Ovary (tissue), 9 donors: ENCODE results near the gene CHCHD6. TPM values are rescaled to one million over a fixed set of nuclear protein-coding genes. Genes with fewer than 3 reads are reported as not detected.
A peak's percentile ranks its signal among the peaks of the same experiment; 100 is the strongest.

Source experiments
- DNase-seq, 5 donors: peaks; one replicate each; pipeline ENCODE4 v3.0.0-alpha.2; 2019 to 2020
- H3K27ac ChIP-seq, 2 donors: fragments of 200-600 bp; one replicate each; pipeline versions ENCODE4 v1.5.1 to v1.8.0; 2019 to 2022
- H3K27me3 ChIP-seq: fragments of 200-600 bp; one replicate; pipeline ENCODE4 v1.8.0; 2022
- H3K36me3 ChIP-seq: fragments of 200-600 bp; sonication (generic); one replicate; pipeline ENCODE4 v1.5.1; 2019
- H3K4me1 ChIP-seq: one replicate; pipeline ENCODE4 v1.8.1; 2013; ENCODE audit warnings: mild to moderate bottlenecking, moderate library complexity; ENCODE audit not compliant: insufficient read depth
- H3K4me3 ChIP-seq: fragments of 200-600 bp; sonication (generic); one replicate; pipeline ENCODE4 v1.5.1; 2017
- H3K9me3 ChIP-seq, 2 donors: fragments of 200-600 bp in 1 of 2; sonication (generic) in 1 of 2; one replicate each; pipeline versions ENCODE4 v1.5.1 to v1.8.1; 2013 to 2019; ENCODE audit warnings: mild to moderate bottlenecking in 1 of 2, moderate library complexity in 1 of 2
- EP300 ChIP-seq: sonication (generic); formaldehyde crosslinking; IDR thresholded peaks from one replicate; pipeline ENCODE4 v1.6.1; 2017; ENCODE audit warnings: antibody characterized with exemption
- POLR2A ChIP-seq: fragments of 450-650 bp; IDR thresholded peaks from one replicate; pipeline ENCODE4 v1.6.1; 2017; ENCODE audit warnings: antibody characterized with exemption, mild to moderate bottlenecking, moderate library complexity
- WGBS, 3 donors: extraction: QIAGEN DNeasy Blood & Tissue Kit in 1 of 3; methylation state at CpG; one replicate each; pipeline versions ENCODE4 v1.1.5 to v1.1.7; 2013 to 2017; 5-methylcytosine and 5-hydroxymethylcytosine counted together
- intact Hi-C, 4 donors: fragments of 100-400 bp; cut with DNase I; formaldehyde crosslinking; loops; one replicate each; pipeline versions ENCODE4 v1.11.0 to v1.15.1; 2022 to 2023
- polyA plus RNA-seq, 2 donors: library from polyadenylated mRNA; stranded (reverse); fragments of 200-250 nt in 1 of 2; fragments of 350-450 nt in 1 of 2; fragmentation: Illumina TruSeq in 1 of 2; extraction: RNeasy Lipid Tissue Mini Kit (QIAGEN cat#74804) in 1 of 2; gene quantifications; one replicate each; pipeline ENCODE4 v1.2.3, GENCODE V29; 2013 to 2014
- total RNA-seq, 7 donors: library from RNA; depleted of rRNA in 2 of 7; stranded (reverse); fragments of >200 nt in 2 of 7; fragmentation: NEBNext Ultra II Directional in 3 of 7; extraction: Animal tissue kit (Norgen Biotek cat#: 25700) in 3 of 7; gene quantifications; one replicate each; pipeline versions ENCODE4 v1.1.0 to v1.2.4, GENCODE V29; 2016 to 2023
- TF ChIP-seq, protein P1 (sequence below), 3 donors: fragments of 450-650 bp in 2 of 3; fragments of 200-600 bp in 1 of 3; IDR thresholded peaks; one replicate each; pipeline versions ENCODE4 v1.5.1 to v1.8.0; 2016 to 2022; ENCODE audit warnings: antibody characterized with exemption in 3 of 3, mild to moderate bottlenecking in 1 of 3
- donor health status: DM: no; HTN: no; CAD: no; lungs with moderate emphysema.
- donor health status: DM: no; HTN: no; CAD: no.
- donor health status: Bipolar disorder and iron deficiency.
- donor health status: DM: yes; HTN: yes; CAD: no.
- donor health status: DM: no; HTN: no; CAD: no.
- donor health status: DM: yes; HTN: yes; CAD: no.

Gene CHCHD6
- total and polyA plus RNA-seq, 9 donors = 8.5 to 24.6 (median 19.5) TPM

DNA sequence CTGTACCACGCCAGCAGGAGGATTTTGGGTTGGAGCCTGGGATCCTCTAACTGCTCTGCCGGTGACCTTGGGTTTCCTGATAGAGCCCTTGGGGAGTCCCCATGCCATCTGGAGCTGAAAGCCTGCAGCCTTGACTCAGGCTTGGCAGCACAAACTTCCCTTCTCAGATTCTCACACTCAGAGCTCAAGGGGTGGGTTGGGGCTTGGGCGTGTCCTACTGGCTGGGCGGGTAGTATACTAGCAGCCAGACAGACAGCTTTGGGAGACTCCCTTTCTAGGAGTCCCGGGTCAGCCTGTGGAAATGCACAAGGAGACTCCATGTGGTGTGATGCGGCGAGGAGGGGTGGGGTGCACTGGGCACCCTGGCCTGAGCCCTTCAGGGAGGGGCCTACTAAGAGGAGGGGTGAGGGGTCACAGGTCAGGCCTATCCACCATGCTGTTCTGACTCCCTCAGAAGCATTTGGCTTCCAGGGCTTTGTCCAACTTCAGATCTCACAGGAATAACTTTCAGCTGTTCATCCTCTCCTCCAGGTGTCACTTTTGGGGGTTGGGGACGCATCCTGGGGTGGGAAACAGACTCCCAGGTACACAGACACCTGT lies 257.3 kb downstream of the CHCHD6 start:
- peaks cover 25% of the 10 kb centered on the region for H3K4me1 ChIP-seq
- H3K27ac ChIP-seq = peak overlapping the region in 1 of 2 donors; percentile 54
- intact Hi-C loops = no loop called here
- H3K27me3 ChIP-seq = no peaks in the 10 kb centered on the region
- TF ChIP-seq EP300 (no peak), POLR2A (no peak)
- TF ChIP-seq, protein P1, sequence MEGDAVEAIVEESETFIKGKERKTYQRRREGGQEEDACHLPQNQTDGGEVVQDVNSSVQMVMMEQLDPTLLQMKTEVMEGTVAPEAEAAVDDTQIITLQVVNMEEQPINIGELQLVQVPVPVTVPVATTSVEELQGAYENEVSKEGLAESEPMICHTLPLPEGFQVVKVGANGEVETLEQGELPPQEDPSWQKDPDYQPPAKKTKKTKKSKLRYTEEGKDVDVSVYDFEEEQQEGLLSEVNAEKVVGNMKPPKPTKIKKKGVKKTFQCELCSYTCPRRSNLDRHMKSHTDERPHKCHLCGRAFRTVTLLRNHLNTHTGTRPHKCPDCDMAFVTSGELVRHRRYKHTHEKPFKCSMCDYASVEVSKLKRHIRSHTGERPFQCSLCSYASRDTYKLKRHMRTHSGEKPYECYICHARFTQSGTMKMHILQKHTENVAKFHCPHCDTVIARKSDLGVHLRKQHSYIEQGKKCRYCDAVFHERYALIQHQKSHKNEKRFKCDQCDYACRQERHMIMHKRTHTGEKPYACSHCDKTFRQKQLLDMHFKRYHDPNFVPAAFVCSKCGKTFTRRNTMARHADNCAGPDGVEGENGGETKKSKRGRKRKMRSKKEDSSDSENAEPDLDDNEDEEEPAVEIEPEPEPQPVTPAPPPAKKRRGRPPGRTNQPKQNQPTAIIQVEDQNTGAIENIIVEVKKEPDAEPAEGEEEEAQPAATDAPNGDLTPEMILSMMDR (IDR thresholded peaks at IDR 0.05) = no peak
- no peaks in the 10 kb centered on the region for H3K36me3 ChIP-seq
- WGBS, 3 donors = 24 to 28% (median 24%) methylated on average over 8 of the region's 8 CpGs
- H3K4me3 ChIP-seq = no peak overlapping the region
- H3K9me3 ChIP-seq = no peaks in the 10 kb centered on the region
- peak; percentile 69 to 84 (median 74) for DNase-seq

GRCh38 chr3:126961791-126962461 lies 257.9 kb downstream of the CHCHD6 start:
- Histone ChIP-seq H3K36me3 (no peaks in the 10 kb centered on the region), H3K9me3 (no peaks in the 10 kb centered on the region), H3K4me3 (no peak overlapping the region), H3K4me1 (peaks cover 23% of the 10 kb centered on the region), H3K27ac (peak overlapping the region in 1 of 2 donors; percentile 54), H3K27me3 (no peaks in the 10 kb centered on the region)
- 59 to 74% (median 71%) methylated on average over 11 of the region's 11 CpGs for WGBS, 3 donors
- intact Hi-C loops = no loop called here
- TF ChIP-seq POLR2A = no peak
- TF ChIP-seq EP300 = no peak
- TF ChIP-seq, protein P1 (IDR thresholded peaks at IDR 0.05) = no peak
- DNase-seq = peak; percentile 25 to 61 (median 46)

GRCh38 chr3:126962756-126963155 lies 258.7 kb downstream of the CHCHD6 start:
- no peak for TF ChIP-seq POLR2A
- TF ChIP-seq EP300 = no peak
- TF ChIP-seq, protein P1 (IDR thresholded peaks at IDR 0.05) = no peak
- H3K4me1 ChIP-seq = peaks cover 21% of the 10 kb centered on the region
- H3K36me3 ChIP-seq = no peaks in the 10 kb centered on the region
- intact Hi-C loops = no loop called here
- DNase-seq = peak in 1 of 5 donors; percentile 23
- no peaks in the 10 kb centered on the region for H3K27me3 ChIP-seq
- H3K9me3 ChIP-seq = no peaks in the 10 kb centered on the region
- H3K27ac ChIP-seq = no peak overlapping the region
- 92 to 97% (median 97%) methylated on average over 8 of the region's 8 CpGs for WGBS, 3 donors
- no peak overlapping the region for H3K4me3 ChIP-seq

- TF ChIP-seq POLR2A = no peak
- no peak for TF ChIP-seq EP300
- TF ChIP-seq, protein P1 (IDR thresholded peaks at IDR 0.05) = no peak
- intact Hi-C loops = no loop called here
- no peaks in the 10 kb centered on the region for H3K9me3 ChIP-seq
- H3K4me3 ChIP-seq = no peak overlapping the region
- H3K27me3 ChIP-seq = no peaks in the 10 kb centered on the region
- peak in 1 of 5 donors; percentile 10 for DNase-seq
- no peak overlapping the region for H3K27ac ChIP-seq
- H3K36me3 ChIP-seq = no peaks in the 10 kb centered on the region
- H3K4me1 ChIP-seq = peaks cover 21% of the 10 kb centered on the region
- 89 to 91% (median 90%) methylated on average over 7 of the region's 7 CpGs for WGBS, 3 donors
Observed at GRCh38 chr3:126963261-126964190, 259.5 kb downstream of the CHCHD6 start.
